Ascending aorta (tissue), 2 donors: ENCODE data around the gene LIMCH1. TPM values are rescaled to one million over a fixed set of nuclear protein-coding genes. Genes with fewer than 3 reads are reported as not detected.

Experiments
- DNase-seq, 2 donors: peaks; one replicate each; pipeline ENCODE4 v3.0.0-alpha.2; 2019; ENCODE audit warnings: low spot score in 2 of 2
- H3K27ac ChIP-seq, 2 donors: fragments of 200-600 bp; sonication (generic); one replicate each; pipeline ENCODE4 v1.5.1; 2016 to 2017; ENCODE audit warnings: mild to moderate bottlenecking in 1 of 2
- H3K27me3 ChIP-seq: fragments of 200-600 bp; sonication (generic); one replicate; pipeline ENCODE4 v1.5.1; 2017
- H3K36me3 ChIP-seq, 2 donors: fragments of 200-600 bp; sonication (generic); one replicate each; pipeline ENCODE4 v1.5.1; 2016
- H3K4me1 ChIP-seq, 2 donors: fragments of 200-600 bp; sonication (generic); one replicate each; pipeline ENCODE4 v1.5.1; 2016 to 2017; ENCODE audit warnings: mild to moderate bottlenecking in 1 of 2
- H3K4me3 ChIP-seq, 2 donors: fragments of 200-600 bp; sonication (generic); one replicate each; pipeline ENCODE4 v1.5.1; 2016 to 2017; ENCODE audit warnings: mild to moderate bottlenecking in 1 of 2
- H3K9me3 ChIP-seq, 2 donors: fragments of 200-600 bp; sonication (generic); one replicate each; pipeline ENCODE4 v1.5.1; 2016
- CTCF ChIP-seq, 3 experiments: fragments of 200-600 bp in 2 of 3; fragments of 450-650 bp in 1 of 3; sonication (generic) in 2 of 3; IDR thresholded peaks; one replicate each; pipeline ENCODE4 v1.5.1; 2016 to 2019; ENCODE audit warnings: antibody characterized with exemption in 3 of 3, mild to moderate bottlenecking in 1 of 3, moderate library complexity in 1 of 3
- intact Hi-C: fragments of 100-400 bp; cut with DNase I; formaldehyde crosslinking; loops from one replicate; pipeline ENCODE4 v1.15.1; 2023
- total RNA-seq: library from RNA; depleted of rRNA; stranded (reverse); fragments of >200 nt; gene quantifications from one replicate; pipeline ENCODE4 v1.1.0, GENCODE V29; 2016

LIMCH1 gene
- total RNA-seq, 1 donor from 2014 or later: 44.4 TPM

GRCh38 chr4:41599192-41599786 is 61.3 kb downstream of the LIMCH1 start:
- H3K4me1 ChIP-seq: peaks cover 3 to 10% of the 10 kb centered on the region in 2 donors
- intact Hi-C loops: no loop called here
- no peak for DNase-seq

GRCh38 chr4:41600243-41600912 is 62.4 kb downstream of the LIMCH1 start:
- H3K4me1 ChIP-seq: peaks cover 3 to 4% of the 10 kb centered on the region in 2 donors
- H3K27me3 ChIP-seq: no peaks in the 10 kb centered on the region
- H3K9me3 ChIP-seq: no peaks in the 10 kb centered on the region
- intact Hi-C loops: no loop called here
- no peak overlapping the region for H3K27ac ChIP-seq
- no peak overlapping the region for H3K4me3 ChIP-seq
- no peaks in the 10 kb centered on the region for H3K36me3 ChIP-seq
- DNase-seq: no peak
- no peak for TF ChIP-seq CTCF (IDR thresholded peaks at IDR 0.05)

More at GRCh38 chr4:41599192-41599786, 61.3 kb downstream of the LIMCH1 start:
- Histone ChIP-seq H3K9me3 (no peaks in the 10 kb centered on the region), H3K4me3 (no peak overlapping the region), H3K27me3 (no peaks in the 10 kb centered on the region), H3K36me3 (no peaks in the 10 kb centered on the region), H3K27ac (no peak overlapping the region)
- no peak for TF ChIP-seq CTCF (IDR thresholded peaks at IDR 0.05)

GRCh38 chr4:41601025-41601424 is 63.1 kb downstream of the LIMCH1 start:
- Histone ChIP-seq H3K9me3 (no peaks in the 10 kb centered on the region), H3K27me3 (no peaks in the 10 kb centered on the region), H3K4me1 (peaks cover 3 to 4% of the 10 kb centered on the region in 2 donors), H3K27ac (no peak overlapping the region), H3K36me3 (peaks cover 0 to 4% of the 10 kb centered on the region in 2 donors), H3K4me3 (no peak overlapping the region)
- TF ChIP-seq CTCF (IDR thresholded peaks at IDR 0.05): no peak
- intact Hi-C loops: no loop called here
- DNase-seq: no peak

DNA sequence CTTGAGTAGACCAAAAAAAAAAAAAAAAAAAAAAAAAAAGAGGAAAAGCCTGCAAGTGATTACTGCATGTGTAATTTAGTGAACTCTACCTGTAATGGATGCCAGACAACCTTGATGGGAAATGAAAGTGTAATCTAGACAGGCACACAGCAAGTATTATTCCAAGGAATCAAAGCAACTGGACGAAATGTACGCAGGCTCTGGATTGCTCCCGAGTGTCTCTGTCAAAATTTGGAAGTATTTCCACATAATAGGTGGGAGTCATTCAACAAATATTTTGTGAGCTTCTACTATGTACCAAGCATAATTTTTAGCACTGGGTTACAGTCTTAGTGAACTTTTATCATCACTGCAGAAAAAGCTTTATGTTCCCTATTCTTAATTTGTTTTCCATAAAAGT is 64.2 kb downstream of the LIMCH1 start:
- H3K9me3 ChIP-seq: no peaks in the 10 kb centered on the region

GRCh38 chr4:41602886-41603498 is 65.0 kb downstream of the LIMCH1 start:
- no peak for DNase-seq
- Histone ChIP-seq H3K4me3 (no peak overlapping the region), H3K36me3 (peaks cover 0 to 10% of the 10 kb centered on the region in 2 donors), H3K27ac (no peak overlapping the region), H3K27me3 (no peaks in the 10 kb centered on the region), H3K9me3 (no peaks in the 10 kb centered on the region), H3K4me1 (peaks cover 3 to 4% of the 10 kb centered on the region in 2 donors)
- intact Hi-C loops: no loop called here
- no peak for TF ChIP-seq CTCF (IDR thresholded peaks at IDR 0.05)

More for the DNA sequence above, 64.2 kb downstream of the LIMCH1 start:
- no peak for TF ChIP-seq CTCF (IDR thresholded peaks at IDR 0.05)
- DNase-seq: no peak
- H3K4me1 ChIP-seq: peaks cover 3 to 4% of the 10 kb centered on the region in 2 donors
- H3K27me3 ChIP-seq: no peaks in the 10 kb centered on the region
- no peak overlapping the region for H3K27ac ChIP-seq
- peaks cover 0 to 8% of the 10 kb centered on the region in 2 donors for H3K36me3 ChIP-seq
- H3K4me3 ChIP-seq: no peak overlapping the region
- intact Hi-C loops: no loop called here
